GM18951 (cell line): Measurements from ENCODE around the gene DDX1.

ENCODE experiments used
- POLR2A ChIP-seq: IDR thresholded peaks from 4 replicates; pipeline ENCODE4 v1.6.1; 2011; ENCODE audit warnings: mild to moderate bottlenecking; ENCODE audit not compliant: insufficient read length, insufficient read depth; ENCODE audit errors: extremely low read depth
- in situ Hi-C: fragments of 300-500 bp; cut with MboI; formaldehyde crosslinking; loops from one replicate; pipeline ENCODE4 v1.12.0; 2022; ENCODE audit warnings: low sequenced_read_pairs, mixed read lengths, inconsistent platforms; ENCODE audit not compliant: unreplicated experiment

The DDX1 gene

DNA sequence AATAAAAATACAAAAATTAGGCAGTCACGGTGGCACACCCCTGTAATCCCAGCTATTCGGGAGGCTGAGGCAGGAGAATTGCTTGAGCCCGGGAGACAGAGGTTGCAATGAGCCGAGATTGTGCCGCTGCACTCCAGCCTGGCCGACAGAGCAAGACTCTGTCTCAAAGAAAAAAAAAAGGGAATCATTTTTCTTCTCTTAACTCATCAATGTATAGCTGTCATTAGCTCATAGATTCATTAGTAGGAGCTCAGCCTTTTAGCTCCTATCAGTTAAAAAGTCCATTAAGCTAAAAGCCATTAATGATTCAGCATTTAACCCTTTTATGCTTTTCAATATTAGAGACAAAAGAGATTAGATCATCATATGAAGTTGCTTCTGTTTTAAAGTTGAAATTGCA, 24.8 kb upstream of the DDX1 start:
- TF ChIP-seq POLR2A: no peak
- in situ Hi-C loops: no loop called here

- no peak for TF ChIP-seq POLR2A
- in situ Hi-C loops: no loop called here
Observed at GRCh38 chr2:15568874-15569273, 22.8 kb upstream of the DDX1 start.

GRCh38 chr2:15570104-15570503, 21.6 kb upstream of the DDX1 start:
- no peak for TF ChIP-seq POLR2A
- in situ Hi-C loops: no loop called here

DNA sequence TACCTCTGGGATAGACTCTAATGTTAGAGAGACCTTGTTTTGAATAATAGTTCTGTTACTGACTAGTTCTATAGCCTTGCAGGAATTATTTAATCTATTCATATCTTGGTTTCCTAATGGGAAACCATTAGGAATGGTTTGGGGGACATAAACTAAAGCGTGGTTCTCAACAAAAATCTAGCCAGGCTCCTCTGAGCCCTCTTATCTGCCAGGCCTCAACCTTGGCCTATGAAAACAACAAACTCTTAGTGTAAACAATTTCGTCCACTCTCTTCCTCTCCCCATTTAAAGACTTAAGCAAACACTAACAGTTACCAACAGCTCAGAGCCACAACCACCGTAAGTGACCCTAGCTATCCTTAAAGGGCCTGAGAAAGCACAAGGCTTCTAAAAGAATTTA, 19.9 kb upstream of the DDX1 start:
- in situ Hi-C loops: no loop called here
- no peak for TF ChIP-seq POLR2A

GRCh38 chr2:15577071-15577735, 14.5 kb upstream of the DDX1 start:
- TF ChIP-seq POLR2A: no peak
- in situ Hi-C loops: no loop called here

- no peak for TF ChIP-seq POLR2A
- in situ Hi-C loops: no loop called here
Observed at GRCh38 chr2:15579641-15580040, 12.0 kb upstream of the DDX1 start.

- TF ChIP-seq POLR2A: no peak
- in situ Hi-C loops: no loop called here
Observed at GRCh38 chr2:15580451-15580850, 11.2 kb upstream of the DDX1 start.

- TF ChIP-seq POLR2A: no peak
- in situ Hi-C loops: no loop called here
Observed at GRCh38 chr2:15582710-15583357, 8.8 kb upstream of the DDX1 start.

DNA sequence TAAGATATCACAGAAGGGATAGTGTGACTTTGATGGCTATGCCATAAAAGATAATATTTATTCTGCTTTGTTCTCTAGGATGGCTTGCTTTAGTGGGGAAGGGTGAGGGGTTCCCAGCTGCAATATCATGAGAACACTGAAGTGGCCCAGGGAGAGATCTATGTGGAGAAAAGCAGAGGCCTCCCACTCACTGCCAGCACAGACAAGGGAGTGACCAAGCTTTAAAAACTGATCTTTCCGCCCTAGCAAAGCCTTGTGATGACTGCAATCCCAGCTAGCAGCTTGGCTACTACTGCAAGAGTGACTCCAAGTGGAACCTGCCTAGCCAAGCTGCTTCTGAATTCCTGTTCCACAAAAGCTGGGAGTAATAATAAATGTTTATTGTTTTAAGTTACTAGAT, 7.8 kb upstream of the DDX1 start:
- in situ Hi-C loops: no loop called here
- TF ChIP-seq POLR2A: no peak

GRCh38 chr2:15584316-15584715, 7.4 kb upstream of the DDX1 start:
- in situ Hi-C loops: no loop called here
- TF ChIP-seq POLR2A: no peak

DNA sequence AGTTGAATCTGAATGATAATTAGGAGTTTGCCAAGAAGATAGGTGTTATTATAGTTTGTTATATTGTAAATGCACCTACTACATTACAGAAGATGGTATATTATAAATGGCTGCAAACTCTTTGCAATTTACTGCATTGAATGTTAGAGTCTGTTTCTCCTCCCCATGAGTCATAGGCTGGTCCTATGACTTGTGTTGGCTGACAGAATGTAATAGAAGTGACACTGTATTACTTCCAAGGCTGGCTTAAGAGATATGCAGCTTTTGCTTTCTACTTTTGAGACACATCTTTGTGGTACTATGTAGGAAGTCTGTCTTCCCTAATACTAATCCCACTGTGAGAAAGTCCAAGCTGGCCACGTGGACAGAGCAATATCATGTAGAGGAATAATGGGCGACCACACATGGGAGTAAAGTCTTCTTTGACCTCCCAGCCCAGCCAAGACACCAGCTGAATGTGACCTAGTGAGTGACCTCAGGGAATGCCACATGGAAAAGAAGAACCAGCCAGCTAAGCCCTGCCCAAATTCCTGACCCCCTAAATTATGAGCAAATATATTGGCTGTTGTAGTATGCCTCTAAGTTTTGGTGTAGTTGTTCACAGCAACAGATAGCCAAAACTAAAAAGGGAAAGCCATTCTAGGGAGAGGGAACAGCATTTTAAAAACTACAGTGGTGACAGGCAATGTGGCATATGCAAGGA, 6.8 kb upstream of the DDX1 start:
- no peak for TF ChIP-seq POLR2A
- in situ Hi-C loops: no loop called here

- in situ Hi-C loops: no loop called here
- TF ChIP-seq POLR2A: no peak
Observed at GRCh38 chr2:15588329-15588919, 3.2 kb upstream of the DDX1 start.

DNA sequence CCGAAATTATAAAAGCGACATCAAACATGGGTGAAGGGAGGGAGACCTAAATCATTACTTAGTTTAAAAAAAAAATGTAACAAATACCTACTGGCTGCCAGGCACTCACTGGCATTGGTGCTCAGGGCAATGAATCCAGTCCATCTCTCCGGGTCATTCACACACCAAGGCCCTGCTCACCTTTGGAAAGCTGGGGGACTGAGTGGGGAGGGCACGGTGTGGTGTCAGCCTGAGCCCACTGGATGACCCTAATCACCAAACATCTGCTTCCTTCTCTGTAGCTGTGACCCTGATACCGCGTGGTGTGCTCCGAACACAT, 336 bp upstream of the DDX1 start:
- TF ChIP-seq POLR2A: no peak
- in situ Hi-C loops: no loop called here

DNA sequence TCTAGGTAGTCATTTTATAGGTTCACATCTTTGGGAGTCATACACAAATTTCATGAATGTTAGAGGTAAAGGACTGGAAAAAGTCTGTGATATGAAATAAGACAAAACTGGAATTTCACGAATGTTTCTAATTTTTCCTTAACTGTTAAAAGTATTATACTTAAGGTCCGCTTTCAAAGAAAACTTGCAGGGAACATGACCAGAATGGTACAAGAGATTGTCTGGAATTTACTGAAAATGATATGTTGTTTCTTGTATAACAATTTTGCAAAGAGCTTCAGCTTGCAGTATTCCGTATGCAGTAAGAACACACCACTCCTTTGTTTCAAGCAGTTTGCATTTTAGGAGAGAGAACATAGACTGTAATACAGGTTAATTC, 1.6 kb downstream of the DDX1 start:
- in situ Hi-C loops: no loop called here

More for the DNA sequence above, 1.6 kb downstream of the DDX1 start:
- no peak for TF ChIP-seq POLR2A
